HFF-Myc (cell line): ENCODE measurements around the gene HSPA4.

Experiments
- DNase-seq: peaks from one replicate; pipeline ENCODE4 v3.0.0-alpha.2; 2011; ENCODE audit warnings: low read depth; ENCODE audit errors: extremely low read depth
- H3K4me3 ChIP-seq: replicated peaks from 2 replicates; pipeline ENCODE4 v1.5.1; 2011; ENCODE audit warnings: low read depth, mild to moderate bottlenecking, control low read depth, low read length
- TF ChIP-seq, protein P1 (sequence below): IDR thresholded peaks from 2 replicates; pipeline ENCODE4 v1.5.1; 2012; ENCODE audit warnings: mild to moderate bottlenecking, low read depth, low read length, control low read depth; ENCODE audit errors: missing control alignments

Gene HSPA4

DNA sequence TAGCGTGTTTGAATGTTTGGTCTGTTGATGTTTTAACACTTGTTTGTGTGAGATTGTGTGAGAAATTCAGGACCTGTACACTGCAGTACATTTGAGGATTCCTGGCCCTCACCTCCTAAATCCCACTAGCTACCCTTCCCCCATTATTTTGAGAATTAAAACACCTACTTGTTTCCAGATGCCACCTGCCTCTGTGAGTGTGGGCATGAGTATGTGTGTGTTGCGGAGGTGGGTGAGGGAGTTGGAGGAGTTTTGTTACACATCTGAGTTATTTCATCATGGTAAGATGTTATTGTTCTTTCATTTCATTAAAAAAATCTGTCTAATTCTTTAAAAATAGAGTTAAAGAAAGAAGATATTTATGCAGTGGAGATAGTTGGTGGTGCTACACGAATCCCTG lies 36.3 kb downstream of the HSPA4 start:
- TF ChIP-seq, protein P1, sequence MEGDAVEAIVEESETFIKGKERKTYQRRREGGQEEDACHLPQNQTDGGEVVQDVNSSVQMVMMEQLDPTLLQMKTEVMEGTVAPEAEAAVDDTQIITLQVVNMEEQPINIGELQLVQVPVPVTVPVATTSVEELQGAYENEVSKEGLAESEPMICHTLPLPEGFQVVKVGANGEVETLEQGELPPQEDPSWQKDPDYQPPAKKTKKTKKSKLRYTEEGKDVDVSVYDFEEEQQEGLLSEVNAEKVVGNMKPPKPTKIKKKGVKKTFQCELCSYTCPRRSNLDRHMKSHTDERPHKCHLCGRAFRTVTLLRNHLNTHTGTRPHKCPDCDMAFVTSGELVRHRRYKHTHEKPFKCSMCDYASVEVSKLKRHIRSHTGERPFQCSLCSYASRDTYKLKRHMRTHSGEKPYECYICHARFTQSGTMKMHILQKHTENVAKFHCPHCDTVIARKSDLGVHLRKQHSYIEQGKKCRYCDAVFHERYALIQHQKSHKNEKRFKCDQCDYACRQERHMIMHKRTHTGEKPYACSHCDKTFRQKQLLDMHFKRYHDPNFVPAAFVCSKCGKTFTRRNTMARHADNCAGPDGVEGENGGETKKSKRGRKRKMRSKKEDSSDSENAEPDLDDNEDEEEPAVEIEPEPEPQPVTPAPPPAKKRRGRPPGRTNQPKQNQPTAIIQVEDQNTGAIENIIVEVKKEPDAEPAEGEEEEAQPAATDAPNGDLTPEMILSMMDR = no peak
- no peak for DNase-seq
- no peak overlapping the region for H3K4me3 ChIP-seq

DNA sequence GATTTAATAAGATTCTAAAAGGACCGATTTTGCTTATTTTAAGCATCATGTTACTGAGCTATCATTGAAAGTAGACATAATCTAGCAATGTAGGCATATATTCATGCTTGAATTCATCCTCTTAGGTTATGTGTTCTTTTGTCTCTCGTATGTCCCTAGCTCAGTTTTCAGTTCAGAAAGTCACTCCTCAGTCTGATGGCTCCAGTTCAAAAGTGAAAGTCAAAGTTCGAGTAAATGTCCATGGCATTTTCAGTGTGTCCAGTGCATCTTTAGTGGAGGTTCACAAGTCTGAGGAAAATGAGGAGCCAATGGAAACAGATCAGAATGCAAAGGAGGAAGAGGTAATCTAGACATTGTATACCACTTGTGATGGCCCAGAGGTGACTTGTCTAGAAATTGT lies 39.2 kb downstream of the HSPA4 start:
- no peak overlapping the region for H3K4me3 ChIP-seq
- TF ChIP-seq, protein P1 = no peak
- no peak for DNase-seq

GRCh38 chr5:133106343-133106742 lies 54.5 kb downstream of the HSPA4 start:
- DNase-seq = no peak
- no peak overlapping the region for H3K4me3 ChIP-seq
- TF ChIP-seq, protein P1 = no peak

DNA sequence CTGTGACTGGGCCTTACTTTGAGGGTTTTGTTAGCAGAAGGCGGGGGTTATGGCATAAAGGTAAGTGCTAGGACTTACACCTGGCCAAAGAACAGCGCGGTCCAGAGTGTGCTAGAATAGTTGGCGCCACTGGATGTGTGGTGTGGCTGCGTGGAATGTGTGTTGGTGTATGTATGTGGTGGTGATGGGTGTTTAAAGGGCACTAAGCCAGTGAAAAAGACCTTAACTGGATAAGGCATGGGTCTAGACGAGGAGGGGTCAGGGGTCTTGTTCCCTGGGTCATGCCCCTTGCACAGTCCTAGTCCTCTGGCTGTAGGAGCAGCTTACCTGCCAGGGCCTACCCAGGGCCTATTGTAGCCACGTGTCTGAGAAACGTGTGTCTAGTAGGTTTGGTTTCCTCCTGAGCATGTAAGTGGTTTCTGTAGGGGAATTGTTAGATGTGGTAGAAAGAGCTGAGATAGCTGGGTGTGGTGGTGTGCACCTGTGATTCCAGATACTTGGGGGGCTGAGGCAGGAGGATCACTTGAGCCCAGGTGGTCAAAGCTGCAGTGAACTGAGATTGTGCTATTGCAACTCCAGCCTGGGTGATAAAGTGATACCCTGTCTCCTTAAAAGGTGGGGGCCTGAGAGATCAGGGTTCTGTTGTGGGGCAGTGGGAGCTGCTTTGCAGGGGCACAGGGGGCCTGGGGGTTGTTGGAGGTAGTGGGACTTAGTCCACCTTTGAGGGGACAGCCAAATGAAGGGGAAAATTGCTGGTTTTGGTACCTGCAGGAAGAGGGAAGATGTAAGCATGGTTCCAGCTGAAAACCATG lies 55.2 kb downstream of the HSPA4 start:
- DNase-seq = no peak
- TF ChIP-seq, protein P1 = no peak
- H3K4me3 ChIP-seq = no peak overlapping the region

DNA sequence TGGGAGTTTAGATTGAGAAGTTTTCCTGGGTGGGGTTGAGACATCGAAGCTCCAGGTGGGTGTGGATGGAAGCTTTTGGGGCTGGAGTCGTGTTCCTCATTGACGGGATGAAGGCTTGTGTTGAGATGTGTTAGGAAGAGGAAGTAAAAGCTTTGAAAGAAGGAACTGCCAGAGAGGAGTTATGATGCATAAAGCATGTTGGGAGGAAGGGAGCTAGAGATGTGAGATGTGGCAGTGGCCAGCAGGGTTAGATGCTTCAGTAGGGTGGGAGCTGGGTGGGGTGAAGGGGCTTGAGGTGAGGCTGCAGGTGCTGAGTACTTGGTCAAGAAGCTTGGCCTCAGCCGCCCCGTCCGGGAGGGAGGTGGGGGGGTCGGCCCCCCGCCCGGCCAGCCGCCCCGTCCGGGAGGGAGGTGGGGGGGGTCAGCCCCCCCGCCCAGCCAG lies 56.7 kb downstream of the HSPA4 start:
- TF ChIP-seq, protein P1 = no peak
- DNase-seq = no peak
- H3K4me3 ChIP-seq = no peak overlapping the region

DNA sequence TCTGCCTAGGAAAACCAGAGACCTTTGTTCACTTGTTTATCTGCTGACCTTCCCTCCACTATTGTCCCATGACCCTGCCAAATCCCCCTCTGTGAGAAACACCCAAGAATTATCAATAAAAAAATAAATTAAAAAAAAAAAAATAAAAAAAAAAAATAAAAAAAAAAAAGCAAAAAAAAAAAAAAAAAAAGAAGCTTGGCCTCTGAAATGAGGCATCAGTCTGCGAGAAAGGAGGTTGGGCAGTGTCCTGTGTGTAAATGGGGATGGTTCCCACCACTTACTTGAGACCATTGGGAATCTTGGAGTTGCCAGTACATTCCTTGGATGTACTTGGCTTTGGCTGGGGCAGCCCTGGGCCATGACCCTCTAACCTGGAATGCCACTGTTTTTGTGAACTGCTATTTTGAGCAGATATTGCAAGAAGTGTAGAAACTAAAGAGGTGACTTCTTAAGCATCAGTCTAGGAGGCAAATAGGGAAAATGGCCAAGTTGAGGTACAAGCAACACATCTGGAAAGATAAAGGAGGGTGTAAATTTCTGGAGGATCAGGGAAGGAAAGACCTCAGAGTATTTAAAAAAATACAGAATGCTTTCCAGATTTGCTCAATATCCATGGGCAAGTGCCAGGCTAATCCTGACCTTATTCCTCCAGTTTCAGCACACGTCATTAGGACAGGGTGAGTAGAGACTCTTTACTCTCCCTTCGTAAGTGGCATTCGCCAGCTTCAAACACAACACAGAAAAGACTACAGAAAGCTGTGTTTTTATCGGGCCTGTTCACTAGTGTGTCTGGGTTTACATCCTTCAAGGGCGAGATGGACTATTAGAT lies 58.1 kb downstream of the HSPA4 start:
- no peak for DNase-seq
- no peak overlapping the region for H3K4me3 ChIP-seq
- TF ChIP-seq, protein P1 = no peak
